ENCODE measurements around the gene TMEM259.

TMEM259 gene

GRCh38 chr19:982567-983170 is 38.3 kb downstream of the TMEM259 start:
- Mint-ChIP-seq H3K27ac (no peak overlapping the region), H3K4me1 (peaks cover 27% of the 10 kb centered on the region), H3K4me3 (peak overlapping the region; percentile 51), H3K27me3 (no peaks in the 10 kb centered on the region), H3K9me3 (no peaks in the 10 kb centered on the region), H3K36me3 (peaks cover 10% of the 10 kb centered on the region)
- ATAC-seq, result peak; percentile 89

- H3K27me3 Mint-ChIP-seq, result no peaks in the 10 kb centered on the region
- H3K4me3 Mint-ChIP-seq, result no peak overlapping the region
- no peaks in the 10 kb centered on the region for H3K36me3 Mint-ChIP-seq
- no peak for ATAC-seq
- no peaks in the 10 kb centered on the region for H3K9me3 Mint-ChIP-seq
- H3K27ac Mint-ChIP-seq, result peak overlapping the region; percentile 65
- H3K4me1 Mint-ChIP-seq, result peaks cover 21% of the 10 kb centered on the region
These were observed 40.6 kb downstream of the TMEM259 start for GRCh38 chr19:980133-980998.

GRCh38 chr19:979318-979741 is 41.6 kb downstream of the TMEM259 start:
- no peaks in the 10 kb centered on the region for H3K36me3 Mint-ChIP-seq
- peaks cover 11% of the 10 kb centered on the region for H3K4me1 Mint-ChIP-seq
- H3K27me3 Mint-ChIP-seq, result no peaks in the 10 kb centered on the region
- peak; percentile 32 for ATAC-seq
- no peaks in the 10 kb centered on the region for H3K9me3 Mint-ChIP-seq
- H3K27ac Mint-ChIP-seq, result no peak overlapping the region
- no peak overlapping the region for H3K4me3 Mint-ChIP-seq

GRCh38 chr19:977058-977464 is 43.9 kb downstream of the TMEM259 start:
- H3K4me1 Mint-ChIP-seq, result peaks cover 8% of the 10 kb centered on the region
- H3K27ac Mint-ChIP-seq, result no peak overlapping the region

GRCh38 chr19:976476-976875 is 44.4 kb downstream of the TMEM259 start:
- Mint-ChIP-seq H3K27me3 (no peaks in the 10 kb centered on the region), H3K9me3 (no peaks in the 10 kb centered on the region), H3K27ac (no peak overlapping the region), H3K4me1 (peaks cover 8% of the 10 kb centered on the region), H3K4me3 (no peak overlapping the region), H3K36me3 (peaks cover 12% of the 10 kb centered on the region)
- no peak for ATAC-seq

More at GRCh38 chr19:977058-977464, 43.9 kb downstream of the TMEM259 start:
- Mint-ChIP-seq H3K27me3 (no peaks in the 10 kb centered on the region), H3K4me3 (no peak overlapping the region), H3K9me3 (no peaks in the 10 kb centered on the region), H3K36me3 (peaks cover 7% of the 10 kb centered on the region)
- ATAC-seq, result peak; percentile 21

GRCh38 chr19:974564-975257 is 46.2 kb downstream of the TMEM259 start:
- Mint-ChIP-seq H3K4me1 (no peaks in the 10 kb centered on the region), H3K9me3 (peaks cover 4% of the 10 kb centered on the region), H3K27ac (no peak overlapping the region), H3K36me3 (peaks cover 23% of the 10 kb centered on the region), H3K27me3 (no peaks in the 10 kb centered on the region), H3K4me3 (no peak overlapping the region)
- ATAC-seq, result no peak

GRCh38 chr19:973726-974563 is 47.0 kb downstream of the TMEM259 start:
- no peaks in the 10 kb centered on the region for H3K4me1 Mint-ChIP-seq
- peaks cover 4% of the 10 kb centered on the region for H3K9me3 Mint-ChIP-seq
- ATAC-seq, result peak; percentile 38

GRCh38 chr19:972281-972680 is 48.6 kb downstream of the TMEM259 start:
- Mint-ChIP-seq H3K4me3 (no peak overlapping the region), H3K27ac (no peak overlapping the region), H3K27me3 (no peaks in the 10 kb centered on the region), H3K4me1 (no peaks in the 10 kb centered on the region), H3K9me3 (peaks cover 4% of the 10 kb centered on the region), H3K36me3 (peaks cover 40% of the 10 kb centered on the region)
- ATAC-seq, result no peak

More at GRCh38 chr19:973726-974563, 47.0 kb downstream of the TMEM259 start:
- Mint-ChIP-seq H3K27me3 (no peaks in the 10 kb centered on the region), H3K36me3 (peaks cover 27% of the 10 kb centered on the region), H3K4me3 (no peak overlapping the region), H3K27ac (no peak overlapping the region)

- ATAC-seq, result no peak
- peaks cover 4% of the 10 kb centered on the region for H3K9me3 Mint-ChIP-seq
- peaks cover 45% of the 10 kb centered on the region for H3K36me3 Mint-ChIP-seq
- H3K27me3 Mint-ChIP-seq, result no peaks in the 10 kb centered on the region
- H3K4me3 Mint-ChIP-seq, result no peak overlapping the region
- H3K4me1 Mint-ChIP-seq, result no peaks in the 10 kb centered on the region
- H3K27ac Mint-ChIP-seq, result no peak overlapping the region
These were observed 49.1 kb downstream of the TMEM259 start for GRCh38 chr19:971795-972194.

- Mint-ChIP-seq H3K27me3 (no peaks in the 10 kb centered on the region), H3K36me3 (peaks cover 56% of the 10 kb centered on the region), H3K4me1 (no peaks in the 10 kb centered on the region), H3K9me3 (peaks cover 4% of the 10 kb centered on the region), H3K4me3 (no peak overlapping the region), H3K27ac (no peak overlapping the region)
- ATAC-seq, result no peak
These were observed 50.2 kb downstream of the TMEM259 start for GRCh38 chr19:970695-971094.

GRCh38 chr19:966485-967088 is 54.3 kb downstream of the TMEM259 start:
- Mint-ChIP-seq H3K27ac (no peak overlapping the region), H3K4me1 (peaks cover 5% of the 10 kb centered on the region), H3K9me3 (peaks cover 4% of the 10 kb centered on the region), H3K4me3 (no peak overlapping the region), H3K36me3 (peaks cover 81% of the 10 kb centered on the region), H3K27me3 (no peaks in the 10 kb centered on the region)
- ATAC-seq, result no peak

- Mint-ChIP-seq H3K27ac (no peak overlapping the region), H3K9me3 (no peaks in the 10 kb centered on the region), H3K4me1 (peaks cover 5% of the 10 kb centered on the region), H3K4me3 (no peak overlapping the region), H3K36me3 (peaks cover 72% of the 10 kb centered on the region), H3K27me3 (no peaks in the 10 kb centered on the region)
- no peak for ATAC-seq
These were observed 55.9 kb downstream of the TMEM259 start for GRCh38 chr19:964761-965694.

- H3K27me3 Mint-ChIP-seq, result no peaks in the 10 kb centered on the region
- no peak overlapping the region for H3K4me3 Mint-ChIP-seq
- ATAC-seq, result no peak
- no peaks in the 10 kb centered on the region for H3K9me3 Mint-ChIP-seq
- H3K36me3 Mint-ChIP-seq, result peaks cover 79% of the 10 kb centered on the region
- peaks cover 5% of the 10 kb centered on the region for H3K4me1 Mint-ChIP-seq
- H3K27ac Mint-ChIP-seq, result no peak overlapping the region
These were observed 56.8 kb downstream of the TMEM259 start for GRCh38 chr19:964116-964520.
